GM23248 (cell line): ENCODE results near the gene NEK10.

ENCODE experiments used
- EZH2 ChIP-seq: fragments of 200-600 bp; sonication (generic); IDR thresholded peaks from 2 replicates; pipeline ENCODE4 v1.6.1; 2018; ENCODE audit warnings: antibody characterized with exemption, mild to moderate bottlenecking; ENCODE audit not compliant: insufficient read depth, poor library complexity, severe bottlenecking
- EZH2phosphoT487 ChIP-seq: fragments of 200-600 bp; sonication (generic); IDR thresholded peaks from 2 replicates; pipeline ENCODE4 v1.6.1; 2018; ENCODE audit warnings: antibody characterized with exemption, moderate library complexity, mild to moderate bottlenecking, low read depth; ENCODE audit not compliant: insufficient read depth

DNA sequence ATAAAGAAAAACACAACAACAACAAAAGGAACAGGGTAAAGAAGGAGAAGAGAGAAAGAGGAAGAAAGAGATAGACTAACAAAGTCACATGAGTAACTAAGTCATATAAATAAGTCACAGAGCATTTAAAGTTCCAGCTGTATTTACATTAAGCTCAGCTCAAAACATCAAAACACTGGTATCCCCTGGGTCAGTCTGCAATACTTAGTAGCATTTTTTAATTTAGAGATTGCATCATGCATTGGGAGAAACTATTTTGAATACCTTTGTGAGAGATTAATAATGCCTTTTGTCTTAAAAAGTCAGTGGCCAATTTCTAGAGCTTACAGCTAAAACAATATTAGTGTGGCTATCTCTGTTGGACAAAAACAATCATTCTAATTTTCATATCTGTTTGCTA lies 78.4 kb downstream of the NEK10 start:
- no peak for TF ChIP-seq EZH2phosphoT487
- TF ChIP-seq EZH2 = no peak
